SK-N-MC (cell line): Measurements from ENCODE around the gene KCNK17.

Experiments used
- DNase-seq: peaks from one replicate; pipeline ENCODE4 v3.0.0-alpha.2; 2011; ENCODE audit warnings: low read depth, low spot score
- H3K27ac ChIP-seq: fragments of 200-600 bp; sonication (generic); 2 replicates; pipeline ENCODE4 v1.5.1; 2016; ENCODE audit warnings: mixed run types
- H3K36me3 ChIP-seq: fragments of 200-600 bp; sonication (generic); 2 replicates; pipeline ENCODE4 v1.6.1; 2017; ENCODE audit warnings: antibody characterized with exemption, low read length, mixed read lengths; ENCODE audit not compliant: insufficient read depth
- H3K4me3 ChIP-seq: fragments of 200-600 bp; sonication (generic); 2 replicates; pipeline ENCODE4 v1.5.1; 2016
- H3K9ac ChIP-seq: fragments of 200-600 bp; sonication (generic); 2 replicates; pipeline ENCODE4 v1.8.0; 2017; ENCODE audit warnings: mixed run types, mixed read lengths; ENCODE audit not compliant: insufficient read length
- H3K9me3 ChIP-seq: fragments of 200-600 bp; sonication (generic); 2 replicates; pipeline ENCODE4 v1.6.1; 2017; ENCODE audit warnings: low read depth, mild to moderate bottlenecking, antibody characterized with exemption, low read length, moderate library complexity, mixed read lengths
- EZH2 ChIP-seq: fragments of 200-600 bp; sonication (generic); IDR thresholded peaks from one replicate; pipeline ENCODE4 v1.6.1; 2017; ENCODE audit warnings: antibody characterized with exemption
- FOXP2 ChIP-seq: optimal IDR thresholded peaks from 2 replicates; pipeline ENCODE3; 2011; ENCODE audit warnings: mild to moderate bottlenecking, moderate library complexity; ENCODE audit not compliant: insufficient read depth; ENCODE audit errors: extremely low read length, control extremely low read depth
- POLR2AphosphoS5 ChIP-seq: IDR thresholded peaks from 2 replicates; pipeline ENCODE4 v1.6.1; 2012; ENCODE audit warnings: mild to moderate bottlenecking, low read depth, low read length, borderline replicate concordance

KCNK17 gene

GRCh38 chr6:39350723-39351505, 36.7 kb upstream of the KCNK17 start:
- no peak for DNase-seq
- TF ChIP-seq FOXP2: no peak
- no peak for TF ChIP-seq POLR2AphosphoS5
- TF ChIP-seq EZH2: no peak
- H3K4me3 ChIP-seq: no peak overlapping the region
- no peak overlapping the region for H3K9ac ChIP-seq
- H3K36me3 ChIP-seq: no peaks in the 10 kb centered on the region
- no peak overlapping the region for H3K27ac ChIP-seq
- no peaks in the 10 kb centered on the region for H3K9me3 ChIP-seq

- H3K36me3 ChIP-seq: no peaks in the 10 kb centered on the region
- no peak for DNase-seq
- H3K4me3 ChIP-seq: no peak overlapping the region
- TF ChIP-seq FOXP2: no peak
- H3K9me3 ChIP-seq: no peaks in the 10 kb centered on the region
- H3K9ac ChIP-seq: no peak overlapping the region
- H3K27ac ChIP-seq: no peak overlapping the region
Measured at GRCh38 chr6:39348740-39349139, 34.5 kb upstream of the KCNK17 start.

GRCh38 chr6:39347906-39348585, 33.8 kb upstream of the KCNK17 start:
- Histone ChIP-seq H3K36me3 (no peaks in the 10 kb centered on the region), H3K4me3 (no peak overlapping the region), H3K9me3 (no peaks in the 10 kb centered on the region), H3K27ac (no peak overlapping the region), H3K9ac (no peak overlapping the region)
- DNase-seq: peak; percentile 32
- TF ChIP-seq EZH2 (no peak), POLR2AphosphoS5 (no peak), FOXP2 (no peak)

DNA sequence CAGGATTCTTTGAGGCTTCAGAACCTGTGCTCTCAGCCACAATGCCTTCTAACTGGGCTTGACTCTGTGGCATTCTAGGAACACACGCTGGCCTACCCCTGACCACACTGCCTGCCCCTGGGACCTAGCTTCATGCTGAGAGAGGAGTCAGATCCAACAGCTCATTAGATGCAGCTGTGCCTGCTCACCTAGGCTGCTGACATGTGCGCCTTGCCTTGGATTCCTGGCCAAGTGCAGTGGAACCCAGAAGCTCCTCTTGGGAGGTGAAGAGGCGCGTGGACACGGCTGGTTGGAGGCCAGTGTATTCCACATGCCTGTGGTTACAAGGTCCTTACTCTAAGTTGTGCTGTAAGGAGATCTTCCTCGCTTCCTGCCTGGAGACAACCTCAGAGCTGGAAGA, 33.0 kb upstream of the KCNK17 start:
- no peak for DNase-seq
- no peaks in the 10 kb centered on the region for H3K9me3 ChIP-seq
- TF ChIP-seq FOXP2: no peak
- TF ChIP-seq POLR2AphosphoS5: no peak
- no peak for TF ChIP-seq EZH2
- H3K9ac ChIP-seq: no peak overlapping the region
- H3K4me3 ChIP-seq: no peak overlapping the region
- H3K27ac ChIP-seq: no peak overlapping the region
- no peaks in the 10 kb centered on the region for H3K36me3 ChIP-seq

DNA sequence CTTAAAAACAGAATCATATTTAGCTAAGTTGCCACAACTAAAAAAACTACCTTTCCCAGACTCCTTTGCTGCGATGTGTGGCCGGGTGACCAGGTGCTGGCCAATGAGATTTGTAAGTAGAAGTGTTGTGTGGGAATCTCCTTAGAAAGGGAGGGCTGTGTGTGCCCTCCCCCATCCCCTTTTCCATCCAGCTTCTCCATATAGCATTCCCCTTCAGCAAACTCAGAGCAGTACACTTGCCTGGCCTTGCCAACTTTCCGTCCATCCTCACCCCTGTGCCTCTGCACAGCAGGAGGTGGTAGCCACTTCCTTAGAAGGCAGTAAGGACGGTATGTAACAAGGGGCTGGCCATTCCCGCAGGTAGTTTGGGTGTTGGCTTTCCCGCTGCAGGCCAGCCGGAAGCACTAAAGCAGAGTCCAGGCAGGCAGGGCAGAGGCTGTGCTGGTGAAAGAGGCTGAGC, 30.6 kb upstream of the KCNK17 start:
- no peak overlapping the region for H3K27ac ChIP-seq
- H3K36me3 ChIP-seq: no peaks in the 10 kb centered on the region
- TF ChIP-seq POLR2AphosphoS5 (no peak), EZH2 (no peak)
- no peaks in the 10 kb centered on the region for H3K9me3 ChIP-seq
- DNase-seq: no peak
- H3K4me3 ChIP-seq: no peak overlapping the region
- no peak overlapping the region for H3K9ac ChIP-seq

DNA sequence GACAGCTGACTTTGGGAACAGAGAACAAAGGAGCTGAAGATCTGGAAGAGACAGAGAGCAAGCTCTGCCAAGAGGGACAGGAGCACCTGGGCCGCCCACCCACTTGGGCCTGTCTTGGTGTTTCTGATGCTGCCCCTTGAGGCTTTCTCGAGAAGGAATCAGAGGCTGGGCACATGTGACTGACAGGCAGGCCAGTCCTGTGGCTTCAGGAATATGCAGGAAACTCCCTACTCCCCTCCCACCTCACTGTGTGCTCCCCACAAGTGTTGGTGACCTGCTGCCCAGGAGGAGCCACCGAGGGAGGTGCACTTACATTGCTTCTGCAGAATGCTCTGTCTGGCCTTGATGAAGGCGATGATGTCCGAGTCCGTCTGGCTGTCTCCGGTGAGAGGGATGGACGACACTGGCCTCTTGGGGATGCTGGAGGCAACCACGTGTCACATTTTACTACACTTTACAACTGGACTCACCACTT, 29.2 kb upstream of the KCNK17 start:
- no peak overlapping the region for H3K4me3 ChIP-seq
- TF ChIP-seq POLR2AphosphoS5 (no peak), EZH2 (no peak), FOXP2 (no peak)
- no peak overlapping the region for H3K9ac ChIP-seq
- H3K36me3 ChIP-seq: no peaks in the 10 kb centered on the region
- H3K27ac ChIP-seq: no peak overlapping the region
- no peak for DNase-seq
- no peaks in the 10 kb centered on the region for H3K9me3 ChIP-seq

GRCh38 chr6:39342692-39343395, 28.6 kb upstream of the KCNK17 start:
- Histone ChIP-seq H3K9ac (no peak overlapping the region), H3K36me3 (no peaks in the 10 kb centered on the region), H3K4me3 (no peak overlapping the region), H3K9me3 (no peaks in the 10 kb centered on the region), H3K27ac (no peak overlapping the region)
- no peak for DNase-seq
- TF ChIP-seq EZH2 (no peak), POLR2AphosphoS5 (no peak), FOXP2 (no peak)

DNA sequence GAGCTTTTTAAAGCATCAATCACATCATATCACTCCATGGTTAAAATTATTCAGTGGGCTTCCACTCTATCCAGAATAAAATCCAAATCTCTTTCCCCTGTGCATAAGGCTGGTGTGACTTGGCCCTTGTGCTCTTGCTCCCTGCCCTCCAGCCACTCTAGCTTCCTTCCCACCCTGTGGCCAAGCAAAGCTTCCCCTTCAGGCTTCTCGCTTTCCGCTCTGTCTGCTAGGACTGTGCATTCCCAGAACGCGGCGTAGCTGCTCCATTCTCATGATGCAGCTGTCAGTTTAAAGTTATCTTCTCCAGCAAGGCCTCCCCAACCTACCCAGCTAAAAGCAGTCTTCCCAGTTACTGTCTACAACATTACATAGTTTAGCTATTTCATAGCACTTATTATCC, 27.7 kb upstream of the KCNK17 start:
- Histone ChIP-seq H3K4me3 (no peak overlapping the region), H3K27ac (no peak overlapping the region), H3K9ac (no peak overlapping the region), H3K9me3 (no peaks in the 10 kb centered on the region), H3K36me3 (no peaks in the 10 kb centered on the region)
- TF ChIP-seq EZH2: no peak
- TF ChIP-seq FOXP2: no peak
- TF ChIP-seq POLR2AphosphoS5: no peak
- DNase-seq: no peak
